Measurements from ENCODE around the gene NOTO.

Gene NOTO

DNA sequence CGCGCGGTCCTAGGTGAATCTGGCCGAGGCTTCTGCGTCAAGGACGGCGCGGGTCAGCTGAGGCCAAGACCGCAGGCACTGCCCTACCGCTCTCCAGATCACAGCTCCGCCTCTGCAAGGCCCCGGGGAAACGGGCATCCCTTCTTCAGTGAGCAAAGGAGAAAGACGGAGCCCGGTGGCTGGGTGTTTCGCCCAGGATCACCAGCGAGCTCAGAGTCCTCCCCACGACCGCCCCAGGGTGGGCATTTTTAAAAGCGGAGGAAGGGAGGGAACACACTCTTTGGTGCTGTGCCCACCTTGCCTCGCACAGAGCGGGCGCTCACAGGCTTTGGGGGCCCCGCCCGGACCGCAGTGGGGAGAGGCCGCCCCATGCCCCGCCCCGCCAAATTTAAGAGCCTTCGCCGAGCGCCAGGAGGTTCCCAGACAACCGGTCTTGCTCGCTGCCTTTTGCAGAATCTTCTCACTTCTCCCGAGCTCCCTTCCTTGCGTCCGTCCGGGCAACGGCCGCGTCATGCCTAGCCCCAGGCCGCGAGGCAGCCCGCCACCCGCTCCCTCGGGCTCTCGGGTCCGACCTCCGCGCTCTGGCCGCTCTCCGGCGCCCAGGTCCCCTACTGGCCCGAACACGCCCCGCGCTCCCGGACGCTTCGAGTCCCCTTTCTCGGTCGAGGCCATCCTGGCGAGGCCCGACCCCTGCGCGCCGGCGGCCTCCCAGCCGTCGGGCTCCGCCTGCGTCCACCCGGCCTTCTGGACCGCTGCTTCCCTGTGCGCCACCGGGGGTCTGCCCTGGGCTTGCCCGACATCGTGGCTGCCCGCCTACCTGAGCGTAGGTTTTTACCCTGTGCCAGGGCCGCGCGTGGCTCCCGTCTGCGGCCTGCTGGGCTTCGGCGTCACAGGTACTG is at the start of gene NOTO:
Gene NOTO, plus strand, starts transcription at position 419 of the 899 bp plus-strand sequence. Its CDS starts 93 bp downstream, at position 512.
- H3K9me3 ChIP-seq (ENCODE audit: insufficient read depth, low read length, severe bottlenecking): no peaks in the 10 kb centered on the region
- H2AFZ ChIP-seq (ENCODE audit: low read depth, low read length): no peak within 1 kb of the TSS
- TF ChIP-seq, protein P1, sequence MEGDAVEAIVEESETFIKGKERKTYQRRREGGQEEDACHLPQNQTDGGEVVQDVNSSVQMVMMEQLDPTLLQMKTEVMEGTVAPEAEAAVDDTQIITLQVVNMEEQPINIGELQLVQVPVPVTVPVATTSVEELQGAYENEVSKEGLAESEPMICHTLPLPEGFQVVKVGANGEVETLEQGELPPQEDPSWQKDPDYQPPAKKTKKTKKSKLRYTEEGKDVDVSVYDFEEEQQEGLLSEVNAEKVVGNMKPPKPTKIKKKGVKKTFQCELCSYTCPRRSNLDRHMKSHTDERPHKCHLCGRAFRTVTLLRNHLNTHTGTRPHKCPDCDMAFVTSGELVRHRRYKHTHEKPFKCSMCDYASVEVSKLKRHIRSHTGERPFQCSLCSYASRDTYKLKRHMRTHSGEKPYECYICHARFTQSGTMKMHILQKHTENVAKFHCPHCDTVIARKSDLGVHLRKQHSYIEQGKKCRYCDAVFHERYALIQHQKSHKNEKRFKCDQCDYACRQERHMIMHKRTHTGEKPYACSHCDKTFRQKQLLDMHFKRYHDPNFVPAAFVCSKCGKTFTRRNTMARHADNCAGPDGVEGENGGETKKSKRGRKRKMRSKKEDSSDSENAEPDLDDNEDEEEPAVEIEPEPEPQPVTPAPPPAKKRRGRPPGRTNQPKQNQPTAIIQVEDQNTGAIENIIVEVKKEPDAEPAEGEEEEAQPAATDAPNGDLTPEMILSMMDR (IDR thresholded peaks at IDR 0.05; ENCODE audit: borderline replicate concordance, extremely low read depth, low read length, poor library complexity, severe bottlenecking): no peak
- TF ChIP-seq EZH2 (IDR thresholded peaks at IDR 0.05; ENCODE audit: borderline replicate concordance, low read depth, low read length, severe bottlenecking): no peak
- no peak for ATAC-seq (ENCODE audit: insufficient read depth, low read depth)
- H4K20me1 ChIP-seq (ENCODE audit: insufficient read depth, low read length): no peaks in the 10 kb centered on the region
- H3K79me2 ChIP-seq (ENCODE audit: insufficient read depth, low read length): no peaks in the 10 kb centered on the region
- H3K27ac ChIP-seq (ENCODE audit: low read length): no peak within 1 kb of the TSS
- H3K4me1 ChIP-seq (ENCODE audit: insufficient read depth, low read length): no peaks in the 10 kb centered on the region
- DNase-seq: no peak
- H3K4me3 ChIP-seq (ENCODE audit: low read depth in 1 of 2, low read length in 2 of 2): no peak within 1 kb of the TSS
- H3K27me3 ChIP-seq (ENCODE audit: insufficient read depth, low read length, poor library complexity): peaks cover 9% of the 10 kb centered on the region
- no peak within 1 kb of the TSS for H3K4me2 ChIP-seq (ENCODE audit: insufficient read depth, low read length)
- H3K36me3 ChIP-seq (ENCODE audit: insufficient read depth, low read length): no peaks in the 10 kb centered on the region
- no peak within 1 kb of the TSS for H3K9ac ChIP-seq (ENCODE audit: low read depth, low read length)

- Histone ChIP-seq H3K4me2 (ENCODE audit: insufficient read depth, low read length) (no peak overlapping the region), H2AFZ (ENCODE audit: low read depth, low read length) (no peak overlapping the region), H3K4me1 (ENCODE audit: insufficient read depth, low read length) (no peaks in the 10 kb centered on the region), H3K9ac (ENCODE audit: low read depth, low read length) (no peak overlapping the region), H3K9me3 (ENCODE audit: insufficient read depth, low read length, severe bottlenecking) (no peaks in the 10 kb centered on the region), H3K79me2 (ENCODE audit: insufficient read depth, low read length) (no peaks in the 10 kb centered on the region), H3K27me3 (ENCODE audit: insufficient read depth, low read length, poor library complexity) (peaks cover 6% of the 10 kb centered on the region), H3K4me3 (ENCODE audit: low read depth in 1 of 2, low read length in 2 of 2) (no peak overlapping the region), H3K27ac (ENCODE audit: low read length) (no peak overlapping the region), H3K36me3 (ENCODE audit: insufficient read depth, low read length) (no peaks in the 10 kb centered on the region), H4K20me1 (ENCODE audit: insufficient read depth, low read length) (no peaks in the 10 kb centered on the region)
- TF ChIP-seq EZH2 (IDR thresholded peaks at IDR 0.05; ENCODE audit: borderline replicate concordance, low read depth, low read length, severe bottlenecking): no peak
- TF ChIP-seq, protein P1 (IDR thresholded peaks at IDR 0.05; ENCODE audit: borderline replicate concordance, extremely low read depth, low read length, poor library complexity, severe bottlenecking): peak; percentile 45
- no peak for ATAC-seq (ENCODE audit: insufficient read depth, low read depth)
- no peak for DNase-seq
Measured at GRCh38 chr2:73156539-73157124, 45.7 kb upstream of the NOTO start.

DNA sequence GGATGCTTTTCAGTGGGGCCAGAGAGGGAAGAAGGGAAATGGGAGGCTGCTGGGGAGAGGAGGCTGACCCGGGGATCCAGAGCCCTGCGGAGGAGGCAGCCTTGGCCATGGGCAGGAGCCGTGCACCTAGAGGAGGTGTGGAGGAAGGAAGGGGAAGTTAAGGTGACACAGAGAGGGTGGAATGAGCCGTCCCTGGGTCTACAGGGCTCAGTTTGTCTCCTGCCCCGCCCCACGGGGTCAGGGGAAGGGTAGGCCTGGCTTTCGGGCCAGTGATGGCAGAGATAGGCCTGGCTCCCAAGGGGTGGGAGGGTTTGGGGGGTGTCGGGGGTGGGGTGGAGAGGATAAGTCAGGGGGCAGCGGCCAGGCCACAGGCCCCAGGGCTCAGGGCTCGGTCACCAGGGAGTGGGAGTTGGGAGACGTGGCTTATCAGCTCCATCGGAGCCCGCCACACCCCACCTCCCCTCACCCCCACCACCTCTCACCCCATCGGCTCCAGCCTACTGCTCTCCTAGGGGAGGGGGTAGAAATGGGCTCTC is 39.5 kb upstream of the NOTO start:
- Histone ChIP-seq H2AFZ (ENCODE audit: low read depth, low read length) (no peak overlapping the region), H3K9ac (ENCODE audit: low read depth, low read length) (no peak overlapping the region)
- no peak for DNase-seq

More for the DNA sequence above, 39.5 kb upstream of the NOTO start:
- ATAC-seq (ENCODE audit: insufficient read depth, low read depth): no peak
- no peak overlapping the region for H3K4me2 ChIP-seq (ENCODE audit: insufficient read depth, low read length)
- no peak overlapping the region for H3K27ac ChIP-seq (ENCODE audit: low read length)
- no peak overlapping the region for H3K4me3 ChIP-seq (ENCODE audit: low read depth in 1 of 2, low read length in 2 of 2)
- H3K27me3 ChIP-seq (ENCODE audit: insufficient read depth, low read length, poor library complexity): no peaks in the 10 kb centered on the region
- H4K20me1 ChIP-seq (ENCODE audit: insufficient read depth, low read length): no peaks in the 10 kb centered on the region
- no peaks in the 10 kb centered on the region for H3K79me2 ChIP-seq (ENCODE audit: insufficient read depth, low read length)
- H3K4me1 ChIP-seq (ENCODE audit: insufficient read depth, low read length): no peaks in the 10 kb centered on the region
- no peaks in the 10 kb centered on the region for H3K36me3 ChIP-seq (ENCODE audit: insufficient read depth, low read length)
- no peak for TF ChIP-seq EZH2 (IDR thresholded peaks at IDR 0.05; ENCODE audit: borderline replicate concordance, low read depth, low read length, severe bottlenecking)
- TF ChIP-seq, protein P1 (IDR thresholded peaks at IDR 0.05; ENCODE audit: borderline replicate concordance, extremely low read depth, low read length, poor library complexity, severe bottlenecking): no peak
- H3K9me3 ChIP-seq (ENCODE audit: insufficient read depth, low read length, severe bottlenecking): no peaks in the 10 kb centered on the region

Measured in DND-41 (cell line).